Purkinje cell (primary cell): ENCODE results near the gene ZSCAN10. TPM values are rescaled to one million over a fixed set of nuclear protein-coding genes. Genes with fewer than 3 reads are reported as not detected.

Experiments
- polyA plus RNA-seq: library from polyadenylated mRNA; unstranded; fragments of >200 nt; fragmentation: Nextera tagmentation; gene quantifications from 2 replicates; pipeline ENCODE4 v1.2.1, GENCODE V29; 2014

The ZSCAN10 gene
- polyA plus RNA-seq = not detected in 2 replicates

GRCh38 chr16:3098459-3099394 lies at the start of gene ZSCAN10:
ZSCAN10 (minus strand) TSS chr16:3099294; CDS start chr16:3092937, 6,357 bp downstream.

GRCh38 chr16:3134338-3135125 lies 35.4 kb upstream of the ZSCAN10 start, which contains the start of gene ZNF213:
ZNF213 (plus strand) TSS chr16:3135029; CDS start chr16:3137281, 2,252 bp downstream.

GRCh38 chr16:3112058-3112880 lies 13.2 kb upstream of the ZSCAN10 start, which contains the start of gene ZNF205:
ZNF205 (plus strand) TSS chr16:3112586; CDS start chr16:3113431, 845 bp downstream.

GRCh38 chr16:3065069-3065741 lies 33.9 kb downstream of the ZSCAN10 start, which contains the start of gene IL32:
IL32 (plus strand) TSS chr16:3065640; CDS start chr16:3065812, 172 bp downstream.

GRCh38 chr16:3045758-3046640 lies 53.1 kb downstream of the ZSCAN10 start, which contains the start of gene MMP25:
MMP25 (plus strand) TSS chr16:3046561; CDS start chr16:3046918, 357 bp downstream.

Other genes starting within 250 kb of the ZSCAN10 start
- 1.9 and 3.8 TPM in 2 replicates for gene PRSS22, start 241.1 kb downstream of the ZSCAN10 start, polyA plus RNA-seq
- 3.5 and 8.7 TPM in 2 replicates for gene FLYWCH2, start 216.1 kb downstream of the ZSCAN10 start, polyA plus RNA-seq
- gene FLYWCH1, start 187.4 kb downstream of the ZSCAN10 start, polyA plus RNA-seq = 3.2 and 4.7 TPM in 2 replicates
- gene KREMEN2, start 135.0 kb downstream of the ZSCAN10 start, polyA plus RNA-seq = not detected in 2 replicates
- 0.26 TPM in 1 of 2 replicates, not detected in the other for gene PAQR4, start 129.9 kb downstream of the ZSCAN10 start, polyA plus RNA-seq
- 3.1 and 3.4 TPM in 2 replicates for gene PKMYT1, start 118.8 kb downstream of the ZSCAN10 start, polyA plus RNA-seq
- gene CLDN9, start 86.4 kb downstream of the ZSCAN10 start, polyA plus RNA-seq = 0.23 TPM in 1 of 2 replicates, not detected in the other
- not detected in 2 replicates for gene CLDN6, start 81.1 kb downstream of the ZSCAN10 start, polyA plus RNA-seq
- gene TNFRSF12A, start 78.9 kb downstream of the ZSCAN10 start, polyA plus RNA-seq = 1.9 TPM in 1 of 2 replicates, not detected in the other
- gene HCFC1R1, start 75.4 kb downstream of the ZSCAN10 start, polyA plus RNA-seq = 67.2 and 82.7 TPM in 2 replicates
- 0.93 and 1.8 TPM in 2 replicates for gene THOC6, start 75.3 kb downstream of the ZSCAN10 start, polyA plus RNA-seq
- not detected in 2 replicates for gene BICDL2, start 62.4 kb downstream of the ZSCAN10 start, polyA plus RNA-seq
- 0.20 TPM in 1 of 2 replicates, not detected in the other for gene MMP25, start 52.7 kb downstream of the ZSCAN10 start, polyA plus RNA-seq
- not detected in 2 replicates for gene IL32, start 33.7 kb downstream of the ZSCAN10 start, polyA plus RNA-seq
- gene ZNF205, start 13.3 kb upstream of the ZSCAN10 start, polyA plus RNA-seq = not detected in 2 replicates
- 1.9 and 3.4 TPM in 2 replicates for gene ZNF213, start 35.7 kb upstream of the ZSCAN10 start, polyA plus RNA-seq
- 0.27 TPM in 1 of 2 replicates, not detected in the other for gene OR1F1, start 88.9 kb upstream of the ZSCAN10 start, polyA plus RNA-seq
- 3.0 and 4.7 TPM in 2 replicates for gene ZNF200, start 135.9 kb upstream of the ZSCAN10 start, polyA plus RNA-seq
- not detected in 2 replicates for gene MEFV, start 157.3 kb upstream of the ZSCAN10 start, polyA plus RNA-seq
- 3.5 and 4.0 TPM in 2 replicates for gene ZNF263, start 184.2 kb upstream of the ZSCAN10 start, polyA plus RNA-seq
- gene TIGD7, start 206.1 kb upstream of the ZSCAN10 start, polyA plus RNA-seq = 4.2 and 4.3 TPM in 2 replicates
- 10.0 and 19.0 TPM in 2 replicates for gene ZNF75A, start 206.2 kb upstream of the ZSCAN10 start, polyA plus RNA-seq